Cardiac fibroblast (primary cell): ENCODE results near the gene DCDC2.
A peak's percentile ranks its signal among the peaks of the same experiment; 100 is the strongest.

Source experiments
- DNase-seq, 2 donors: peaks; one replicate each; pipeline versions ENCODE4 v3.0.0 to v3.0.0-alpha.2; 2010; ENCODE audit warnings: low read depth in 2 of 2
- H3K4me3 ChIP-seq, 2 donors: replicated peaks in 1 of 2; 1 replicate in 1 of 2; 2 replicates in 1 of 2; pipeline ENCODE4 v1.5.1; 2011; ENCODE audit warnings: low read depth in 2 of 2, low read length in 2 of 2, mild to moderate bottlenecking in 2 of 2, moderate library complexity in 1 of 2
- CTCF ChIP-seq: IDR thresholded peaks from one replicate; pipeline ENCODE4 v1.5.1; 2011; ENCODE audit warnings: low read depth, mild to moderate bottlenecking, low read length, inconsistent platforms

The DCDC2 gene

GRCh38 chr6:24139639-24140038 is 218.2 kb downstream of the DCDC2 start:
- DNase-seq = no peak

GRCh38 chr6:24139080-24139479 is 218.8 kb downstream of the DCDC2 start:
- no peak for TF ChIP-seq CTCF
- no peak for DNase-seq

More at GRCh38 chr6:24139639-24140038, 218.2 kb downstream of the DCDC2 start:
- no peak overlapping the region for H3K4me3 ChIP-seq
- TF ChIP-seq CTCF = no peak

GRCh38 chr6:24131751-24132150 is 226.1 kb downstream of the DCDC2 start:
- TF ChIP-seq CTCF = no peak
- no peak overlapping the region for H3K4me3 ChIP-seq
- DNase-seq = no peak

More at GRCh38 chr6:24139080-24139479, 218.8 kb downstream of the DCDC2 start:
- no peak overlapping the region for H3K4me3 ChIP-seq

DNA sequence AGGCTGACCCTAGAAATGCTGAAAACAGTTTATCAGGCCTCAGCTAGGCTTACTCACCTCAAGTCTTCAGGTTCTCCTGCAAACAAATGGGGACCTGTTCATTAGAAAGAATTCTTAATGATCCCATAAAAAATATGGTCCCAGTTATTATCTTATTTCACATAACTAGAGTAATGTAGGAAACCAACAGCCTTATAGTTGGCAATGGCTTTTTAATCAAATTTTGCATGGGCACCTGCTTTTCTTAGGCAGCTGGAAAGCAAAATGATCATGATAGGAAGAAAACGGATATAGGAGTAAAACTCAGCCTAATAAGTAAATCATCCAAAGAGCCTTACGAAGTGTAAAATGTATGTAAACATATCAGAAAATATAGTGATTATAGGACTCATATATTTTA is 230.5 kb downstream of the DCDC2 start:
- no peak for DNase-seq
- H3K4me3 ChIP-seq = no peak overlapping the region
- no peak for TF ChIP-seq CTCF

DNA sequence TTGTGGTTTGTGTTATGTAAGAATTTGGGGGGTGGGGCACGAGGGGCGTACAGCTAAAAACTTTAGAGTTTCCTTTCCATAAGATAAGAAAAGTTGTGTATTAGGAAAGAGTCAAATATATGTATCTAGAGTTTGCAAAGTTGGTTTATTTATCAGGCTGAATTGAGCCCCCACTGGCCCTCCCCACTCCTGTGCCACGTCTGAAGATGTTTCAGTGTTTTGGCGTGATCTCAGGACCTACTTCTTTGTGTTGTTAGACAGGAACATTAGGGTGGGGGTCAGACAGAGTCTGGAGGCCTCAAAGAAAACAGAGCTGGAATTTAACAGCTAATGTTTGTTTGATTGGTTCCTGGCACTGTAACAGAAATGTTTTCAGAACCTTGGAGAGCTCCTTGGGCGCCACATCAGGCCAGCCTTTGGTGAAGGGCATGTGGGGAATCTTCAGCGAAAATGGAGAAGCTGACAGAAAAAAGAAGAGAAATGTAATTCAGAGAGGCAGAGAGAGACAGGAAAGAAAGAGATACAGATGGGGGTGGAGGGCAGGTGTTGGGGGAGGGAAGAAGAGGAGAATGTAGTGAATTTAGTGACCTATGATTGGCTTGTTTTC is 231.2 kb downstream of the DCDC2 start:
- no peak for TF ChIP-seq CTCF
- H3K4me3 ChIP-seq = no peak overlapping the region
- peak; percentile 53 to 57 for DNase-seq

DNA sequence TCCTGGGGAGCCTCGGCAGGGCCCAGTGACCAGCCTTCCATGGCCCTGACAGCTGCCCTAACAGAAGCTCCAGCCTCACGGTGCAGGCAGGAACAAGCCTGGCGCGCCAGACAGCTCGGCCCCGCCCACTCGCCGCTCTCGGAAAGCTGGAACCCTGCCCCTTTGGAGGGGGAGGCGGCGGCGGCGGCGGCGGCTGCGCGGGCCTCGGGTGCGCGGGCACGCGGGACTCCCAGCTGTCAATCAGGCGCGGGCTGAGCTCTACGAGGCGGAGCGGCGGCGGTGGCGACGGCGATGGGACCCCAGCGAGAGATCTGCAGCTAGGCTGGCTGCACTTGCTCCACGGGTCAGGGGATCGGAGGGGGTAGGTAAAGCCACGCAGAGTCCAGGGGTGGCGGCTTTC is 231.9 kb downstream of the DCDC2 start, which contains the start of gene NRSN1:
Gene NRSN1, plus strand, starts transcription at position 236 of the 400 bp plus-strand sequence. CDS start 8,113 bp downstream, outside the sequence.
- no peak within 1 kb of the TSS for H3K4me3 ChIP-seq
- no peak for TF ChIP-seq CTCF
- DNase-seq = no peak

DNA sequence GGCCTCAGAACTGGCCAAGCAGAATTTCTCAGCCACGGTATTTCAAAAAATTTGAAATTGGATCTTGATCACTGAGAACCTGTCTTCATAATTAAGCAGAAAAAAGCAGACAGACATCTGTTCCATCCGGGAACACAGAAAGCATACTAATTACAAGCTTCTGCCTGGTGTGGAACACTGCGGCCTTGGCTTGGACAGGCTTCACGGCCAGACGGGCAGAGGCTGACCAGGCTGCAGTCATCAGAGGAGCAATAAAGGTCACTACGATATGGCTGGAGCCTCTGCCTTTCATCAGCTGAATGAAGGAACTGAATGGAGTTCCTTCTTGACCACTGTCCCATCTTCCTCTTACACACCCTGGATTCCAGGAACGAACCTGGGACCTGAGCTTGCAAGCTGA is 235.7 kb downstream of the DCDC2 start:
- TF ChIP-seq CTCF = no peak
- DNase-seq = no peak
- H3K4me3 ChIP-seq = no peak overlapping the region
